OCI-LY3 (cell line): ENCODE results near the gene CLDN16.

Experiments used
- EZH2phosphoT487 ChIP-seq: fragments of 200-600 bp; shearing (Covaris generic); IDR thresholded peaks from 2 replicates; pipeline ENCODE4 v1.6.1; 2018; ENCODE audit warnings: antibody characterized with exemption, mixed run types, low read depth
- TF ChIP-seq, protein P1 (sequence below): fragments of 200-600, 300-600 bp; sonication (generic); IDR thresholded peaks from 2 replicates; pipeline ENCODE4 v1.5.1; 2014; ENCODE audit warnings: antibody characterized with exemption, low read length, low read depth

DNA sequence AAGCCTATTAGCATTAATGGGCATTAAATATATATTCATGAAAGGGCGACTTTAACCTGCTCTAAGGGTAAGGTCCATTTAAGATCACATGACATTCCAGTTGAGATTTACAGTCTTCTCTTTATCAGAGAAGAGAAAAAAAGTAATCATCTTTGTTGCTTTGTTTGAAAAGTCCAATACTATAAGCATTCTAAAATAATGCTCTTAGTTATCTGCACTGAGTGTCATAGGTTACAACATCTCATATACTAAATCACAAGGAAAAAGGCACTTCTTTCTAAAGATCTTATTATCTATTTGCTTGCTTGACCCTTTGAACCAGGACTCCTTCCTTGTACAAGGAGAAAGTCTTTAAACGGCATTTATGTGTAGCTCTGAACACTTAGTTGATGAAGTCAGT, 60.3 kb downstream of the CLDN16 start:
- TF ChIP-seq, protein P1, sequence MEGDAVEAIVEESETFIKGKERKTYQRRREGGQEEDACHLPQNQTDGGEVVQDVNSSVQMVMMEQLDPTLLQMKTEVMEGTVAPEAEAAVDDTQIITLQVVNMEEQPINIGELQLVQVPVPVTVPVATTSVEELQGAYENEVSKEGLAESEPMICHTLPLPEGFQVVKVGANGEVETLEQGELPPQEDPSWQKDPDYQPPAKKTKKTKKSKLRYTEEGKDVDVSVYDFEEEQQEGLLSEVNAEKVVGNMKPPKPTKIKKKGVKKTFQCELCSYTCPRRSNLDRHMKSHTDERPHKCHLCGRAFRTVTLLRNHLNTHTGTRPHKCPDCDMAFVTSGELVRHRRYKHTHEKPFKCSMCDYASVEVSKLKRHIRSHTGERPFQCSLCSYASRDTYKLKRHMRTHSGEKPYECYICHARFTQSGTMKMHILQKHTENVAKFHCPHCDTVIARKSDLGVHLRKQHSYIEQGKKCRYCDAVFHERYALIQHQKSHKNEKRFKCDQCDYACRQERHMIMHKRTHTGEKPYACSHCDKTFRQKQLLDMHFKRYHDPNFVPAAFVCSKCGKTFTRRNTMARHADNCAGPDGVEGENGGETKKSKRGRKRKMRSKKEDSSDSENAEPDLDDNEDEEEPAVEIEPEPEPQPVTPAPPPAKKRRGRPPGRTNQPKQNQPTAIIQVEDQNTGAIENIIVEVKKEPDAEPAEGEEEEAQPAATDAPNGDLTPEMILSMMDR = no peak
- TF ChIP-seq EZH2phosphoT487 = no peak
